GM19025 (cell line): ENCODE measurements around the gene FOXO3.
"Not testable (repeated sequence)": the region's sequence is repeated elsewhere in the genome, so short reads cannot be mapped to it uniquely, and the experiment has no call there.

ENCODE experiments used
- ATAC-seq: cut with Tn5 transposase; IDR thresholded peaks from one replicate; pipeline ENCODE4 v1.9.1; 2021; ENCODE audit warnings: mild to moderate bottlenecking, low read depth, moderate library complexity; ENCODE audit not compliant: unreplicated experiment

Gene FOXO3

GRCh38 chr6:108555399-108556052 is 5.2 kb upstream of the FOXO3 start:
- no peak for ATAC-seq

GRCh38 chr6:108556250-108556649 is 4.5 kb upstream of the FOXO3 start:
- no peak for ATAC-seq

- ATAC-seq, result no peak
Measured at GRCh38 chr6:108556866-108557493, 3.7 kb upstream of the FOXO3 start.

- ATAC-seq, result no peak
Measured at GRCh38 chr6:108557494-108558371, 3.0 kb upstream of the FOXO3 start.

- peak; percentile 49 for ATAC-seq
Measured at GRCh38 chr6:108558372-108559096, 2.2 kb upstream of the FOXO3 start.

GRCh38 chr6:108559097-108559883 is 1.4 kb upstream of the FOXO3 start:
- ATAC-seq, result peak; percentile 60

- ATAC-seq, result peak; percentile 11
Measured at GRCh38 chr6:108559884-108560462, 744 bp upstream of the FOXO3 start.

GRCh38 chr6:108561309-108561647 is 561 bp downstream of the FOXO3 start:
- ATAC-seq, result not testable (repeated sequence)

GRCh38 chr6:108561742-108562502 is 1.2 kb downstream of the FOXO3 start:
- ATAC-seq, result no peak

GRCh38 chr6:108562503-108562993 is 1.8 kb downstream of the FOXO3 start:
- no peak for ATAC-seq

GRCh38 chr6:108563292-108563691 is 2.6 kb downstream of the FOXO3 start:
- ATAC-seq, result no peak

- ATAC-seq, result no peak
Measured at GRCh38 chr6:108564178-108564577, 3.5 kb downstream of the FOXO3 start.

- peak; percentile 62 for ATAC-seq
Measured at GRCh38 chr6:108565091-108565766, 4.5 kb downstream of the FOXO3 start.

- ATAC-seq, result peak; percentile 35
Measured at GRCh38 chr6:108565893-108566292, 5.2 kb downstream of the FOXO3 start.

- ATAC-seq, result no peak
Measured at GRCh38 chr6:108566406-108566805, 5.7 kb downstream of the FOXO3 start.

GRCh38 chr6:108568101-108568500 is 7.4 kb downstream of the FOXO3 start:
- ATAC-seq, result no peak

GRCh38 chr6:108568551-108569305 is 8.0 kb downstream of the FOXO3 start:
- ATAC-seq, result no peak

GRCh38 chr6:108570517-108570916 is 9.8 kb downstream of the FOXO3 start:
- ATAC-seq, result no peak
